Activated CD8-positive, alpha-beta memory T cell treated with anti-CD3 and anti-CD28 coated beads for 48 hours (primary cell): ENCODE measurements around the gene PDCD6IP.
"Not testable (repeated sequence)": the region's sequence is repeated elsewhere in the genome, so short reads cannot be mapped to it uniquely, and the experiment has no call there.

Source experiments
- DNase-seq, 3 experiments: peaks; one replicate each; pipeline ENCODE4 v3.0.0-alpha.2; 2020; ENCODE audit warnings: low read depth in 2 of 3, low spot score in 2 of 3

The PDCD6IP gene

GRCh38 chr3:33798418-33799201, at the start of gene PDCD6IP:
Gene PDCD6IP (plus strand): TSS chr3:33798630. CDS start chr3:33798729, 99 bp downstream.
- peak; percentile 80 to 87 (median 83) for DNase-seq

GRCh38 chr3:33749546-33750210, 48.8 kb upstream of the PDCD6IP start:
- no peak for DNase-seq

GRCh38 chr3:33750211-33750548, 48.2 kb upstream of the PDCD6IP start:
- DNase-seq = no peak

GRCh38 chr3:33751336-33751735, 47.1 kb upstream of the PDCD6IP start:
- no peak for DNase-seq

GRCh38 chr3:33754391-33754790, 44.0 kb upstream of the PDCD6IP start:
- not testable (repeated sequence) for DNase-seq

- no peak for DNase-seq
Observed at GRCh38 chr3:33758281-33758680, 40.1 kb upstream of the PDCD6IP start.

- DNase-seq = no peak
Observed at GRCh38 chr3:33758864-33759263, 39.6 kb upstream of the PDCD6IP start.

GRCh38 chr3:33768578-33769330, 29.7 kb upstream of the PDCD6IP start:
- no peak for DNase-seq

- DNase-seq = no peak
Observed at GRCh38 chr3:33773637-33774036, 24.8 kb upstream of the PDCD6IP start.

- DNase-seq = no peak
Observed at GRCh38 chr3:33775363-33775762, 23.1 kb upstream of the PDCD6IP start.

- DNase-seq = no peak
Observed at GRCh38 chr3:33777996-33778395, 20.4 kb upstream of the PDCD6IP start.

GRCh38 chr3:33779751-33780150, 18.7 kb upstream of the PDCD6IP start:
- no peak for DNase-seq

- not testable (repeated sequence) for DNase-seq
Observed at GRCh38 chr3:33781413-33781812, 17.0 kb upstream of the PDCD6IP start.

- DNase-seq = no peak
Observed at GRCh38 chr3:33786565-33787327, 11.7 kb upstream of the PDCD6IP start.

GRCh38 chr3:33787328-33788009, 11.0 kb upstream of the PDCD6IP start:
- DNase-seq = peak in 2 of 3 experiments; percentile 12 to 20

GRCh38 chr3:33789183-33789954, 9.1 kb upstream of the PDCD6IP start:
- DNase-seq = no peak

GRCh38 chr3:33790091-33790490, 8.3 kb upstream of the PDCD6IP start:
- DNase-seq = no peak

- DNase-seq = no peak
Observed at GRCh38 chr3:33791477-33792166, 6.8 kb upstream of the PDCD6IP start.

- no peak for DNase-seq
Observed at GRCh38 chr3:33792167-33792892, 6.1 kb upstream of the PDCD6IP start.
